ENCODE measurements around the gene FSCN2. TPM values are rescaled to one million over a fixed set of nuclear protein-coding genes. Genes with fewer than 3 reads are reported as not detected.

The FSCN2 gene
- total and polyA plus RNA-seq, 8 donors, result 2.5 to 15.3 (median 10.7) TPM

DNA sequence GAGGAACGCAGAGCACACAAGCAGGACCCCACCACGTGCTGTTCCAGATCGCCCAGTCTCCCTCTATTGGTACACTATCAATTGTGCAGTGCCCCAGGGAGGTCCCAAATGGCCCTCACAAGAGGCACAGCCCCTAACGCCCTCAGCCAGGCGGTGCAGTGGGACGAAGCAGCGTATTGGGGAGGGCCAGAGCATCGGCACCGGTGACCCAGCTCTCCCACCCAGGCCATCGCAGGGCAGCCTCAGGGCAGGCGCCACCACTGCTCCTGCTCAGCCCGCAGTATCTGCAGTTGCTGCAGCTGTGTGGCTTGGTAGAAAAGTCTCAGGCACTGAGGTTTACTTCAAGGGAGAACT lies 29.9 kb downstream of the FSCN2 start:
- no peaks in the 10 kb centered on the region for H3K27me3 ChIP-seq
- H3K36me3 ChIP-seq, result peaks cover 0 to 14% (median 13%) of the 10 kb centered on the region in 3 donors
- no peak for FAIRE-seq
- peaks cover 0 to 7% (median 0%) of the 10 kb centered on the region in 3 donors for H3K4me1 ChIP-seq
- H3K27ac ChIP-seq, result no peak overlapping the region
- no peak overlapping the region for H3K4me3 ChIP-seq
- no peak for ATAC-seq
- TF ChIP-seq, protein P1, sequence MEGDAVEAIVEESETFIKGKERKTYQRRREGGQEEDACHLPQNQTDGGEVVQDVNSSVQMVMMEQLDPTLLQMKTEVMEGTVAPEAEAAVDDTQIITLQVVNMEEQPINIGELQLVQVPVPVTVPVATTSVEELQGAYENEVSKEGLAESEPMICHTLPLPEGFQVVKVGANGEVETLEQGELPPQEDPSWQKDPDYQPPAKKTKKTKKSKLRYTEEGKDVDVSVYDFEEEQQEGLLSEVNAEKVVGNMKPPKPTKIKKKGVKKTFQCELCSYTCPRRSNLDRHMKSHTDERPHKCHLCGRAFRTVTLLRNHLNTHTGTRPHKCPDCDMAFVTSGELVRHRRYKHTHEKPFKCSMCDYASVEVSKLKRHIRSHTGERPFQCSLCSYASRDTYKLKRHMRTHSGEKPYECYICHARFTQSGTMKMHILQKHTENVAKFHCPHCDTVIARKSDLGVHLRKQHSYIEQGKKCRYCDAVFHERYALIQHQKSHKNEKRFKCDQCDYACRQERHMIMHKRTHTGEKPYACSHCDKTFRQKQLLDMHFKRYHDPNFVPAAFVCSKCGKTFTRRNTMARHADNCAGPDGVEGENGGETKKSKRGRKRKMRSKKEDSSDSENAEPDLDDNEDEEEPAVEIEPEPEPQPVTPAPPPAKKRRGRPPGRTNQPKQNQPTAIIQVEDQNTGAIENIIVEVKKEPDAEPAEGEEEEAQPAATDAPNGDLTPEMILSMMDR (IDR thresholded peaks at IDR 0.05), result no peak
- DNase-seq, result no peak
- WGBS, 2 donors, result 92 to 93% methylated on average over 12 of the region's 12 CpGs
- intact Hi-C loops (cut with DNase I), result no loop called here
- H3K9me3 ChIP-seq, result no peaks in the 10 kb centered on the region

DNA sequence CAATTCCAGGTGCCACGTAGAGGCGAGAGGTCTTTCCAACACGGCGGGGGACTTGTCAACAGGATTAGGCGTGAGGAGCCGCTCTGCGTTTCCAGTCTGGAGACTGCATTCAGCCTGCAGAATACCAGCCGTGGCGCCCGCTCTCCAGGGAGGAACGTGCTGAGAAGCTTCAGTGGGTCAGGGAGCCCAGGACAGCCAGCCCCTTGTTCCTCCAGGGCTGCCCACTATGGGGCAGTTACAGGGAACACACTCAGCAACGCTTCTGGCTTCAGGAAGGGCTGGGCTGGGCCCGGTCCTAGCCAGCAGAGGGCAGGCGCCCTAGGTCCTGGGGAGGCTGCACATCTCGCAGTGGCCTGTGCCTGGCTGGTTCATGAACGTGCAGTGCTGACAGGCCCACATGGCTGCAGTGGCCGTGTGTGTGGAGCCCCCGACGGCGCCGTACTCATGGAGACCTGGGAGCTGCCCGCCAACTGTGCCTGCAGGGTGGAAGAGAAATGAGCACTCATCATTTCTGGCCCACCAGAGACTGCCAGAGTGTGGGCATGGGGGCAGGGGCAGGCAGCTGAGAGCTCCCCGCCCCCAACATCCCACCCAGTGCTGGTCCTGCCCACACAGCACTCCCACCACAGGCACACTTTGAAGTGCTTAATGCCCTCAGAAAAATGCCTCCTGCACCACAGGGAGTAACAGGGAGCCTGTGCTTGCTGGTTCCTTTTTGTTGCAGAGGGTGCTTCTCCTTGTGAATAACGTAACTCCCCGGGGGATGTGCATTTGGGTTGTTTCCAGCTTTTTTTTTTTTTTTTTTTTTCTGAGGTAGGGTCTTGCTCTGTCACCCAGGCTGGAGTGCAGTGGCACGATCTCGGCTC lies 31.0 kb downstream of the FSCN2 start:
- 83 to 89% methylated on average over 27 of the region's 27 CpGs for WGBS, 2 donors
- intact Hi-C loops (cut with DNase I), result no loop called here
- FAIRE-seq, result no peak
- TF ChIP-seq, protein P1 (IDR thresholded peaks at IDR 0.05), result no peak
- Histone ChIP-seq H3K4me1 (no peaks in the 10 kb centered on the region), H3K27ac (no peak overlapping the region), H3K27me3 (no peaks in the 10 kb centered on the region), H3K36me3 (peaks cover 0 to 15% (median 13%) of the 10 kb centered on the region in 3 donors), H3K4me3 (no peak overlapping the region), H3K9me3 (no peaks in the 10 kb centered on the region)
- peak in 1 of 6 donors; percentile 10 for DNase-seq
- ATAC-seq, result peak in 1 of 4 donors; percentile 23

DNA sequence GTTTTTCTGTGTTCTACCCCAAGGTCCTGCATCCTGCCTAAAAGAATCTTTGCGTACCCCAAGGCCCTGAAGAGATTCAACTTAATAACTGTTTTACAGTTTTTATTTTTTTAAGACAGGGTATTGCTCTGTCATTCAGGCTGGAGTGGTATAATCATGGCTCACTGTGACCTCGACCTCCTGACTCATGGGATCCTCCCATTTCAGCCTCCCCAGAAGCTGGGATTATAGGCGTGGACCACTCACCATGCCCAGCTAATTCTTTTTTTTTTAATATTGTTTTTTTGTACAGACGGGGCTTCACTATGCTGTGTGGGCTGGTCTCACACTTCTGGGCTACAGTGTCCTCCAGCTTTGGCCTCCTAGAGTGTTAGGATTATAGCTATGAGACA lies 33.3 kb downstream of the FSCN2 start:
- ATAC-seq, result no peak
- no peak for DNase-seq
- TF ChIP-seq, protein P1 (IDR thresholded peaks at IDR 0.05), result no peak
- Histone ChIP-seq H3K36me3 (peaks cover 11 to 29% (median 25%) of the 10 kb centered on the region in 3 donors), H3K4me3 (no peak overlapping the region), H3K4me1 (peaks cover 5 to 10% (median 7%) of the 10 kb centered on the region in 3 donors), H3K27me3 (no peaks in the 10 kb centered on the region), H3K9me3 (no peaks in the 10 kb centered on the region), H3K27ac (no peak overlapping the region)
- intact Hi-C loops (cut with DNase I), result no loop called here
- no peak for FAIRE-seq
- 91 to 95% methylated on average over 4 of the region's 4 CpGs for WGBS, 2 donors

DNA sequence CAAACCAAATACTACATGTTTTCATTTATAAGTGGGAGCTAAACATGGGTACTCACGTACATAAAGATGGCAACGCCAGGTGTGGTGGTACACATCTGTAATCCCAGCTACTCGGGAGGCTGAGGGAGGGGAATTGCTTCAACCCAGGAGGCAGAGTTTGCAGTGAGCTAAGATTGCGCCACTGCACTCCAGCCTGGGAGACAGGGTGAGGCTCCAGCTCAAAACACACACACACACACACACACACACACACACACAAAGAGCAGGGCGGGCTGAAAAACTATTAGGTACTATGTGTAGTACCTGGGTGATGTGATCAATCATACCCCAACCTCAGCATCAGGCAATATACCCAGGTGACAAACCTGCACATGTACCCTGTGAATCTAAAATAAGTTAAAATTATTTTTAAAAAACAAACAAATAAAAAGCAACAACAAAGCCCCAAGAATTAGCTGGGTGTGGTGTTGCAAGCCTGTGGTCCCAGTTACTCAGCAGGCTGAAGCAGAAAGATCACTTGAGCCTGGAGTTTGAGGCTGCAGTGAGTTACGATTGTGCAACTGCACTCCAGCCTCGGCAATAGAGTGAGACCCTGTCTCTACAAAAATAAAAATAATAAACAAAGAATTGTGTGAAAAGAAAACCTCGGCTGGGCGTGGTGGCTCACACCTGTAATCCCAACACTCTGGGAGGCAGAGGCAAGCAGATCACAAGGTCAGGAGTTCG lies 35.8 kb downstream of the FSCN2 start:
- no peak overlapping the region for H3K4me3 ChIP-seq
- H3K9me3 ChIP-seq, result no peaks in the 10 kb centered on the region
- no peaks in the 10 kb centered on the region for H3K27me3 ChIP-seq
- no peak for FAIRE-seq
- 90 to 93% methylated on average over 10 of the region's 10 CpGs for WGBS, 2 donors
- no peak for DNase-seq
- intact Hi-C loops (cut with DNase I), result no loop called here
- H3K4me1 ChIP-seq, result peaks cover 16 to 26% (median 17%) of the 10 kb centered on the region in 3 donors
- peaks cover 11 to 18% (median 15%) of the 10 kb centered on the region in 3 donors for H3K36me3 ChIP-seq
- no peak overlapping the region for H3K27ac ChIP-seq
- no peak for ATAC-seq
- TF ChIP-seq, protein P1 (IDR thresholded peaks at IDR 0.05), result no peak

All from pancreas (tissue), 10 donors.